ENCODE data around the gene RPA1. TPM values are rescaled to one million over a fixed set of nuclear protein-coding genes. Genes with fewer than 3 reads are reported as not detected.
A peak's percentile ranks its signal among the peaks of the same experiment; 100 is the strongest.
"Not testable (repeated sequence)": the region's sequence is repeated elsewhere in the genome, so short reads cannot be mapped to it uniquely, and the experiment has no call there.

The RPA1 gene
- total RNA-seq, 2 experiments from 2014 or later = 176 to 186 TPM

DNA sequence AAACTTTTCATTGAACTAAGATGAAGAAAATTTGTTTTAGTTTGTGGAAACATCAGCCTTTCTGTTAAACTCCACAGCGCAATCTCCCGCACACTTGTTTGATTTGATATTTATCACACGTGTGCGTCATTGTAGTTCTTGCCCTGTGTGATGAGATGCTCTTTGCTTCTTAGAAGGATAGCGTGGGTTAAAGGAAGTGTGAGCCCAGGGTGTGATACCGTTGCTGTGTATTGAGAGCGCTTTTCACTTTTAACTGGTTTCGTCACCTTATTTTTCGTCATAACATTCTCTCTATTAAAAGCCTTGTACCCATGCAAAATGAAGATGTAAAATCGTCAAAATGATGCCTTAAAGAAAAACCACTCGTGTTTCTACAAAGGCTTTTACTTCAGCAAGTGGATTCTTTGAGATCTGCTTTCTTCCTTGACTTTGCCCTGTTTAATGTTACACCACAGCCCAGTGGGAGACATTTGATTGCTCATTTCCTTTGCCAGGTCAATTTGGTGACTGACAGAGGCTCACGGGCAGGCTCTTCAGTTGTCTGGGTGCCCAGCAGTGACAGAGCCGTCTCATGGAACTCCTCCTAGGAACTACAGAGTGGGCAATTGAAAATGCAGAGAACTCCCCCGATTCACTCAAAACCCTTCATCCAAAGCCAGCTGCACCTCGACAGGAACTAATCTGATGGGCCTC lies 61.1 kb downstream of the RPA1 start:
- Mint-ChIP-seq H3K9me3 (no peaks in the 10 kb centered on the region), H3K27me3 (no peaks in the 10 kb centered on the region), H3K4me3 (no peak overlapping the region), H3K4me1 (peaks cover 13% of the 10 kb centered on the region), H3K27ac (peak overlapping the region; percentile 67), H3K36me3 (ENCODE audit: low read depth) (peaks cover 60% of the 10 kb centered on the region)
- DNase-seq = peak; percentile 29
- ChIA-PET CTCF (no interaction called here), POLR2A (interaction anchor here (0.7 kb wide), 1 partner anchor 205 kb away, joined by 3 read pairs; no protein-coding TSS in a partner anchor)

DNA sequence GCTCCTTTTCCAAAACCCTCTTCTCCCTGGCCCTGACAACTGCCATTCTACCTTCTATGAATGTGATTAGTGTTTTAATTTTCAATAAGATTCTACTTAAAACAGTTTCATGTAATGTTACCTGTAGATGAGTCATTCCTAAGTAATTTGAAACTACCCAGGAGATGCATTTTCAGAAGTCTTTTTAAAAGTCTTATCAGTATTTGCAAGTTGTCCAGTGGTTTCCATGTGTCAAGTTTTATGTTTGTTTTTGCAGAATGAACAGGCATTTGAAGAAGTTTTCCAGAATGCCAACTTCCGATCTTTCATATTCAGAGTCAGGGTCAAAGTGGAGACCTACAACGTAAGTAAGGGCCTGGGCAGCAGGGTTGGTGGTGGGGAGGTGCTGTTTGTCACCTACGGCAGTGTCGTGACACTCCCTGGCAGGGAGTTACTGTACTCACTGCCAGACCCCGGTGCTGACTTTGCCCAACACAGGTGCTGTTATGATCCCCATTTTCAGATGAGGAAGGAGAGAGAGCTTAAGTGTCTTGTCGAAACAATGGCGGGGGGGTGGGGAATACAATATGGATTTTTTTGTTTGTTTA lies 65.0 kb downstream of the RPA1 start:
- DNase-seq = no peak
- Mint-ChIP-seq H3K36me3 (ENCODE audit: low read depth) (peaks cover 77% of the 10 kb centered on the region), H3K27ac (no peak overlapping the region), H3K9me3 (no peaks in the 10 kb centered on the region), H3K27me3 (no peaks in the 10 kb centered on the region), H3K4me1 (peaks cover 13% of the 10 kb centered on the region), H3K4me3 (no peak overlapping the region)
- ChIA-PET POLR2A (no interaction called here), CTCF (interaction anchor here (0.6 kb wide), 1 partner anchor 75 kb away, joined by 3 read pairs; no protein-coding TSS in a partner anchor)

DNA sequence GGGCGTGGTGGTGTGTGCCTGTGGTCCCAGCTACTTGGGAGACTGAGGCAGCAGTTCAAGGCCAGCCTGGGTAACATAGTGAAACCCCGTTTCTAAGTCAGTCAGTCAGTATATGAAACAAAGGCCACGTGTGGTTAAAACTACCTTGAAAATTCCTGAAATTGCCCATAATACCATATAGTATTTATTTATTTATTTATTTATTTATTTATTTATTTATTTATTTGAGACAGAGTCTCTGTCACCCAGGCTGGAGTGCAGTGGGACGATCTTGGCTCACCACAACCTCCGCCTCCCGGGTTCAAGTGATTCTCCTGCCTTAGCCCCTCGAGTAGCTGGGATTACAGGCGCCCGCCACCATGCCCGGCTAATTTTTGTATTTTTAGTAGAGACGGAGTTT lies 65.7 kb downstream of the RPA1 start:
- peaks cover 13% of the 10 kb centered on the region for H3K4me1 Mint-ChIP-seq
- CTCF ChIA-PET, H3K27me3 Mint-ChIP-seq, DNase-seq, H3K27ac Mint-ChIP-seq, H3K4me3 Mint-ChIP-seq, H3K9me3 Mint-ChIP-seq: not testable (repeated sequence)
- peaks cover 74% of the 10 kb centered on the region for H3K36me3 Mint-ChIP-seq (ENCODE audit: low read depth)
- POLR2A ChIA-PET = interaction anchor here (0.8 kb wide), 1 partner anchor 20 kb away, joined by 3 read pairs; no protein-coding TSS in a partner anchor

DNA sequence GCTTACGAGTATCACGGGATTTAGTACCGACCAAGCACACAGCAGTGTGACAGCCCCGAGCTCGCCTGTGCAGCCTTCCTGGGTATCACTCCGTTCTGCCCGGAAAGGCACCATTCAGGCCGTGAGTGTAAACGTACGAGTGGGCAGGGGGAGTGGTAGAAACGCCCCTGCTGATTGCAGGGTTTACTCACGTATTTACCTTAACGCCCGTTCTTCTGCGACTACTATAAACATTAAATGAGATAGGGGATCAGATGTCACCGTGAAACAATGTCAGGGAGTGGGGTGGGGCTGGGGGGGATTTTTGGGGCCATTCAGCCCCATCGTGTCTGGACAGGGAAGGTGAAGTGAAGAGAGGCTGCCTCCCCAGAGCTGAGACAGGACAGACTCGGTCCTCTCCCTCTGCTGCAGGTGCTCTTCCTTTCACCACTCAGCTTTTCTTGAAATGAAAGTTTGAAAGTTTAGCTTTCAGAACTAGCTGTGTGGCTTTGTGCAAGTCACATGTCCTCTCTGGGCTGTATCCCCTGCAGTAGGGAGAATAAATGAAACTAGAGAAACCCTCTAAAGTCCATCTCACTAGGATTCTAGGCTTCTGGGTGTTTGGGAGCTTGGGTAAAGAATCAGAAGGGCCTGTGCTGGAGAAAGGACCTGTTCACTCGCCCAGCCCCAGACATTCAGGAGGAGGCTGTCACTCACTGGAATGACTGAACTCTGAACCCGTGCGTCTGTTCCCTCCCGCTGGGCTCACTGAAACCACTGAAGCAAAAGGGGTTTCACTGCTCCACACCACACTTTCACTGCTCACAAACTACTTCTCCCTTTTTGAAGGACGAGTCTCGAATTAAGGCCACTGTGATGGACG lies 66.7 kb downstream of the RPA1 start:
- no peaks in the 10 kb centered on the region for H3K9me3 Mint-ChIP-seq

DNA sequence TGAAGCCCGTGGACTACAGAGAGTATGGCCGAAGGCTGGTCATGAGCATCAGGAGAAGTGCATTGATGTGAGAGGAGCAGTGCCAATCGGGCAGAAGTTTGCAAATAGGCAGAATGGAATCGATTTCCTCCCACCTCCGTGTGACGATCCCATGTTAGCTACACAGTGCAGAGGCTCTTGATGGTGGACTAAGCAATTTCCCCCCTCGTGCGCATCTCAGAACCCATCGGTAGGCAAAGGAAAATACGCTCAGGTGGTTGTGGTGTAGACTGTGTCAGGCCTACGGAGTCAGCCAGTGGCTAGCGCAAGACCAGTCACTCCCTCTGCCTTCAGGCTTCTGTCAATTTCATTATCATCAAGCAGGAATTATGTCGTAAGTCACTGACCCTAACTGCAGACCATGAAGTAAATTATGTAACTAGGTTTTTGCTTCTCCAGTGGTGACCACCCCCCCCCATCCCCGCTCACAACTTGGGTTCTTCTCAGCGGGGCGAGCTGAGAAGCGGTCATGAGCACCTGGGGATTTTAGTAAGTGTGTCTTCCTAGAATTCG lies 67.4 kb downstream of the RPA1 start:
- Mint-ChIP-seq H3K9me3 (no peaks in the 10 kb centered on the region), H3K36me3 (ENCODE audit: low read depth) (peaks cover 63% of the 10 kb centered on the region), H3K27me3 (no peaks in the 10 kb centered on the region), H3K4me1 (peaks cover 5% of the 10 kb centered on the region), H3K27ac (no peak overlapping the region), H3K4me3 (no peak overlapping the region)
- CTCF ChIA-PET = no interaction called here
- POLR2A ChIA-PET = interaction anchor here (1.2 kb wide), 1 partner anchor 180 kb away, joined by 3 read pairs; no protein-coding TSS in a partner anchor
- no peak for DNase-seq

More for the DNA sequence above, 66.7 kb downstream of the RPA1 start:
- H3K27ac Mint-ChIP-seq = no peak overlapping the region
- H3K4me3 Mint-ChIP-seq = no peak overlapping the region
- H3K27me3 Mint-ChIP-seq = no peaks in the 10 kb centered on the region
- ChIA-PET CTCF (no interaction called here), POLR2A (interaction anchor here (0.8 to 1.2 kb wide), 2 partner anchors 21 to 179 kb away, joined by 3 read pairs; no protein-coding TSS in a partner anchor)
- H3K36me3 Mint-ChIP-seq (ENCODE audit: low read depth) = peaks cover 68% of the 10 kb centered on the region
- no peak for DNase-seq
- H3K4me1 Mint-ChIP-seq = peaks cover 6% of the 10 kb centered on the region

DNA sequence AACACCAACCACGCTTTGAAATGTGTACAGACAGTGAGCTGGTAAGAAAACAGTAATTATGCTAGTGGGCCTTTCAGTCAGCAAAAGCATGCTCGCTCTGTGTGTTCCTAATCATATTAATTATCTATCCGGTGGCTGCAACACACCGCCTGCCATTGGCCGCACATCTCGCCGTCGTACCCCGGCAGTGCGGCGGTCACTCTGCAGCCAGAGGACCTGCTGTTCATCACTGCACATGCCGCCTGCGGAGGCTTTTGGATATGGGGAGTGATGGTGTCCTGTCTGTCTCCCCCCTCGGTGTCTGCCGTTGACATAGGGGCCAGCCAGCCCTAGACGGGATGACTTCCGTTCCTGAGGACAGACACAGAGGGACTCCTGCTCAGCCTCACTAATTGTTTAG lies 68.5 kb downstream of the RPA1 start:
- DNase-seq = no peak
- Mint-ChIP-seq H3K4me1 (peaks cover 5% of the 10 kb centered on the region), H3K27me3 (peaks cover 3% of the 10 kb centered on the region), H3K36me3 (ENCODE audit: low read depth) (peaks cover 52% of the 10 kb centered on the region), H3K27ac (no peak overlapping the region), H3K4me3 (no peak overlapping the region), H3K9me3 (no peaks in the 10 kb centered on the region)
- ChIA-PET POLR2A (no interaction called here), CTCF (no interaction called here)

DNA sequence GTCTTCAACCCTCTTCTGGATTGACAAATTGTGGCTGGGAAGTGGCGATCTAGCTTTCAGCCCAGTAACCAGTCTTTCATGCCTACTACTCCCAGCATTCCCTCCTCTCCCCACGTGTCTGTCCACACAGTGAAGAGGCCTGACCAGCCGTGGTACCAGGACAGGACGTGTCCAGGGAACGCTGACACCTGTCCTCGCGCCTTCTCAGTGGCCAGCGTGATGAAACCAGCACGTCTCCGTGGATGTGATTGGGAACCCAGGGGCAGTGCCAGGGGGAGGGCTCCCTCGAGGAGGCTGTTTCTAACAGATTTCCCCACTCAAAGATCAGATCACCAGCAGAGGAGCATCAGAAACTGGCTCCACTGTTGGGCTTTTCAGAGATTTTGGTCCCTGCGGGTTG lies 69.1 kb downstream of the RPA1 start:
- CTCF ChIA-PET = interaction anchor here (0.6 kb wide), 1 partner anchor 388 kb away, joined by 5 read pairs; no protein-coding TSS in a partner anchor
- no peak overlapping the region for H3K4me3 Mint-ChIP-seq
- POLR2A ChIA-PET = no interaction called here
- peaks cover 5% of the 10 kb centered on the region for H3K4me1 Mint-ChIP-seq
- no peak overlapping the region for H3K27ac Mint-ChIP-seq
- H3K27me3 Mint-ChIP-seq = peaks cover 4% of the 10 kb centered on the region
- H3K9me3 Mint-ChIP-seq = no peaks in the 10 kb centered on the region
- H3K36me3 Mint-ChIP-seq (ENCODE audit: low read depth) = peaks cover 48% of the 10 kb centered on the region
- no peak for DNase-seq

DNA sequence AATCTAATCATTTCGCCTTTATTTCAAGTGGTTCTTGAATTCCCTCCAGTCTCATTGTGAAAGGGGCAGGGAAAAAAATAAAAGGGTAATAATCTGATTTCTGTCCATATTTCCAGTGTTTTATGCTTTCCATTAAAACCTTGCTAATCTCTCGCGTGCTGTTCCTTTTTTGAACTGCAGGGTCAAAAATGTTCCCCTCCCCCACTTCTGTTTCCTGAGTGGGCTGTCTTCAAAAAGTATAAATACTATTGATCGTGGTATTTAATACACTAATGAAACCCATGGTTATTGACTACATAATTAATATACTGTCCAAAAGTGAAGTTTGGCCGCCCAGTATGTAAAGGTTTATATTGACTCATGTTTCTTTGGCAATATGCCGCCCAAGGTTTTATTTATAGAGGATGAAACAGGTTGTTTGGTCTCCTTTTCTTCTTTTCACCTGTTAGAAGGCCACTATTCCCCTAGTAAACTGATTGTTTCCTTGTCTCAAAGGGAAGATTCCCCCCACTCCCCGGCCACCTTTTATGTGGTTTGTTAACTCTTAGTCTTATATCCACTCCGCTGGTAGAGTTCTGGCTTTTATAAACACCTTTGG lies 69.7 kb downstream of the RPA1 start:
- H3K4me1 Mint-ChIP-seq = peaks cover 5% of the 10 kb centered on the region
- no peak for DNase-seq
- ChIA-PET POLR2A (no interaction called here), CTCF (interaction anchor here (0.6 kb wide), 1 partner anchor 387 kb away, joined by 5 read pairs; no protein-coding TSS in a partner anchor)
- no peaks in the 10 kb centered on the region for H3K9me3 Mint-ChIP-seq
- H3K27ac Mint-ChIP-seq = no peak overlapping the region
- no peak overlapping the region for H3K4me3 Mint-ChIP-seq
- H3K36me3 Mint-ChIP-seq (ENCODE audit: low read depth) = peaks cover 42% of the 10 kb centered on the region
- peaks cover 4% of the 10 kb centered on the region for H3K27me3 Mint-ChIP-seq

DNA sequence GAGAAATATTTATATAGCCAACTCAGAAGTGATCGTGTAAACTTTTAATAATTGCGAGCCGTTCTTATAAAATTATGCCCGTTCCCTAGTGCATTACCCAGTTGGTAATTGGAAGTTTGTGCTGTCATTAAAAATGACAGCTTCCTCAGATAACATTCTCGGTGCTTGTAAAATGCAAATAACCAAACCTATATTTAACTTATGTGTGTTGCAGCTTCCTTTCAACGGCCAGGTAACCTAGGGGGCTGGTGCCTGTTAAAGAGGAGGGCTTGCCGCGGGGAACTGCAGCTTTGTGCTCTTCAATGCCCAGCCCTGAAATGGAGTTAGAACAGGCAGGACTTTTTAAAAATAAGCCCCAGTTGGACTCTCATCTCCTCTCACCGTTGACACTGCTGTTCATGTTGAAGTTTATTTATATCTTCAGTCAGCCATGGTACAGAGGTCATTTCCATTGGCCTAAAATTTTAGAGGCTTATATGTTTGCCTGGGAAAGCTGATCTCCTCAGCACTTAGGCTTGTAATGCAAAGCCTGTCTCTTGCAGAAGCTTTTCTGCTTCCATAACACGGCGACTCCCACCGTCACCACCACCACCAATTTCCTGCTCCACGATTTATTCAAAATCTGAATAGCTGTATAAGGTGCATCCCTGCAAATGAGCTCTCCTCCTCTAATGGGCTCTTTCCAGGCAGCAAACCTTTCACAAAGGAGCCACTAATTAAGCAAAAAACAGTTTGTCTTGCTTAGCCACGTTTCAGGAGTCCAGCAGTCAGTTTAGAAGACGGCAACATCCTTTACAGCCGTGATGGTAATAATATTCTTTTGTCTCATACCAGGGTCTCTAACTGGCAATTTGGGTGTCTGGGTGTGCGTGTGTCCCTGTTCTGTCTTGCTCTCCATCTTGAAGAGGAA lies 74.7 kb downstream of the RPA1 start:
- Mint-ChIP-seq H3K27ac (no peak overlapping the region), H3K27me3 (peaks cover 46% of the 10 kb centered on the region), H3K4me3 (no peak overlapping the region), H3K4me1 (peaks cover 7% of the 10 kb centered on the region), H3K36me3 (ENCODE audit: low read depth) (peaks cover 3% of the 10 kb centered on the region), H3K9me3 (no peaks in the 10 kb centered on the region)
- CTCF ChIA-PET = no interaction called here
- no peak for DNase-seq
- POLR2A ChIA-PET = interaction anchor here (1.3 kb wide), 1 partner anchor 39 kb away, joined by 3 read pairs; no protein-coding TSS in a partner anchor

DNA sequence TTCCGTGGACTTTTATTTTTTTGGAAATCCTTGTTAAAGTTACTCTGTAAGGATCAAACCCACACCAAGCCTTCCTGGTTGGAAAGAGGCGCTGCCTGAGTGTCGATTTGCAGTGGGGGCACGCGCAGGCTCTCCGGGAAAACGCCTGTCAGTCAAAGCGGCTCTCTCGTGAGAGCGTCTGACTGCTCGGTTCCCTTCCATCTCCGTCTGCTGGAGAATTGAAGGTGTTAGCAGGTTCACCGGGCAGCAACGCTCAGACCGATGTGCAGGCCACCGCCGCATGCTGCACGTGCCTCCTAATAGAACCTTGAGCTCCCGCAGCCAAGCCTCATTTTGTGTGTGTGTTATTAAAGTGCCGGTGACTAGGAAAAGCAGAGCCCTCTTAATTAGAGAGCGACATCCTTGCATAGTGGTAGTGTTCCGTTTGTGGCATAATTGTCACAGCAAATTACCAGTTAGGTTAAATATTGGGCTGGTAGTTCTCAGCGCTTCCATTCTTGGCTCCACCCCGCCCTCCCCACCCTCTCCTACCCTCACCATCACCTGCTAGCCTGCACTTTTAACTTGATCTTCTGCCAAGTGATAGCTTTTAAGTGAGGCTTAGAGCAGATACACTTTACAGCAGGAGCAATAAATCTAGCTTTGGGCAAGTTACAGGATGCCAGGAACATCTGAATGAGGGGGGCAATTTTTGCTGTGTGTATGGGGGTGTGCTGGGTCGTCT lies 75.5 kb downstream of the RPA1 start:
- CTCF ChIA-PET = no interaction called here
- H3K4me1 Mint-ChIP-seq = peaks cover 7% of the 10 kb centered on the region

DNA sequence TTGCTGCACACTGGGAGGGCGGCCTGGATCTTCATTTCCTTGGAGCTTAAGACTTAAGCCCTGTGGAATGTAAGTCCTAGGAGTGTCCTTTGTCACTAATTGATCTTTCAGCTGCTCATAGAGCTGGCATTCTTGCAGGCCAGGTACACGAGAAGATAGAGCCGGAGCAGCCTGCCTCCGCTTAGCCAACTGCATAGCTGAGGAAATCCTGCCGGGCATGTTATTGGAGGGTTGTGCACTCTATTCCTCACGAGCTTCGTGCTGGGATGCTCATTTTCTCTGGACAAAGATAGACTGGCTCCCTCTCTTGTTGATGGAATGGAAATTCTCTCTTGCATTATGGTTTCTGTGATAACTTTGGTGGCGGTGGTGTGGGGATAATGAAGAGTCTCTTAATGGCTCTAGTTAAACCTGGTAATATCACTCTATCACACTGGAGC lies 76.9 kb downstream of the RPA1 start:
- CTCF ChIA-PET = interaction anchor here (0.7 to 0.9 kb wide), 3 partner anchors 132 to 185 kb away, joined by 3 to 4 read pairs (median 3); no protein-coding TSS in a partner anchor
- no peak for DNase-seq
- Mint-ChIP-seq H3K9me3 (no peaks in the 10 kb centered on the region), H3K27ac (no peak overlapping the region), H3K4me1 (peaks cover 7% of the 10 kb centered on the region), H3K27me3 (peaks cover 58% of the 10 kb centered on the region), H3K36me3 (ENCODE audit: low read depth) (no peaks in the 10 kb centered on the region), H3K4me3 (no peak overlapping the region)
- POLR2A ChIA-PET = no interaction called here

More for the DNA sequence above, 75.5 kb downstream of the RPA1 start:
- DNase-seq = no peak
- no peaks in the 10 kb centered on the region for H3K9me3 Mint-ChIP-seq
- H3K27me3 Mint-ChIP-seq = peaks cover 54% of the 10 kb centered on the region
- no peak overlapping the region for H3K27ac Mint-ChIP-seq
- H3K36me3 Mint-ChIP-seq (ENCODE audit: low read depth) = no peaks in the 10 kb centered on the region
- no peak overlapping the region for H3K4me3 Mint-ChIP-seq
- POLR2A ChIA-PET = no interaction called here
